Ishikawa (cell line): ENCODE results near the gene RPTOR.

Source experiments
- CEBPB ChIP-seq: IDR thresholded peaks from 2 replicates; pipeline ENCODE4 v1.6.1; 2012
- CREB1 ChIP-seq: IDR thresholded peaks from 2 replicates; pipeline ENCODE4 v1.6.1; 2012; ENCODE audit warnings: low read depth
- EGR1 ChIP-seq: IDR thresholded peaks from 2 replicates; pipeline ENCODE4 v1.6.1; 2012
- EP300 ChIP-seq: IDR thresholded peaks from 2 replicates; pipeline ENCODE4 v1.6.1; 2012; ENCODE audit warnings: borderline replicate concordance
- FOXM1 ChIP-seq: IDR thresholded peaks from 2 replicates; pipeline ENCODE4 v1.6.1; 2012; ENCODE audit warnings: low read depth, borderline replicate concordance
- NFIC ChIP-seq: IDR thresholded peaks from 2 replicates; pipeline ENCODE4 v1.6.1; 2012
- RAD21 ChIP-seq: IDR thresholded peaks from 2 replicates; pipeline ENCODE4 v1.6.1; 2012; ENCODE audit warnings: low read depth
- TAF1 ChIP-seq: IDR thresholded peaks from 2 replicates; pipeline ENCODE4 v1.6.1; 2012; ENCODE audit warnings: low read depth, mild to moderate bottlenecking
- TCF12 ChIP-seq: IDR thresholded peaks from 2 replicates; pipeline ENCODE4 v1.6.1; 2012; ENCODE audit warnings: low read depth
- TEAD4 ChIP-seq: IDR thresholded peaks from 2 replicates; pipeline ENCODE4 v1.6.1; 2012
- YY1 ChIP-seq: IDR thresholded peaks from 2 replicates; pipeline ENCODE4 v1.6.1; 2012; ENCODE audit warnings: low read depth
- ZBTB7A ChIP-seq: IDR thresholded peaks from 2 replicates; pipeline ENCODE4 v1.6.1; 2012; ENCODE audit warnings: low read depth
- TF ChIP-seq, protein P1 (sequence below): IDR thresholded peaks from 2 replicates; pipeline ENCODE4 v1.6.1; 2012
- TF ChIP-seq, protein P2 (sequence below): IDR thresholded peaks from 2 replicates; pipeline ENCODE4 v1.6.1; 2012; ENCODE audit warnings: low read depth, mild to moderate bottlenecking
- TF ChIP-seq, protein P3 (sequence below): IDR thresholded peaks from 2 replicates; pipeline ENCODE4 v1.6.1; 2012

RPTOR gene

GRCh38 chr17:81008140-81008539 is 463.5 kb downstream of the RPTOR start:
- TF ChIP-seq, protein P1, sequence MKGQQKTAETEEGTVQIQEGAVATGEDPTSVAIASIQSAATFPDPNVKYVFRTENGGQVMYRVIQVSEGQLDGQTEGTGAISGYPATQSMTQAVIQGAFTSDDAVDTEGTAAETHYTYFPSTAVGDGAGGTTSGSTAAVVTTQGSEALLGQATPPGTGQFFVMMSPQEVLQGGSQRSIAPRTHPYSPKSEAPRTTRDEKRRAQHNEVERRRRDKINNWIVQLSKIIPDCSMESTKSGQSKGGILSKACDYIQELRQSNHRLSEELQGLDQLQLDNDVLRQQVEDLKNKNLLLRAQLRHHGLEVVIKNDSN: no peak
- TF ChIP-seq TEAD4 (no peak), CEBPB (no peak), NFIC (no peak), ZBTB7A (no peak), TAF1 (no peak), EP300 (no peak), CREB1 (no peak), TCF12 (no peak), EGR1 (no peak), RAD21 (no peak), FOXM1 (no peak), YY1 (no peak)
- TF ChIP-seq, protein P2, sequence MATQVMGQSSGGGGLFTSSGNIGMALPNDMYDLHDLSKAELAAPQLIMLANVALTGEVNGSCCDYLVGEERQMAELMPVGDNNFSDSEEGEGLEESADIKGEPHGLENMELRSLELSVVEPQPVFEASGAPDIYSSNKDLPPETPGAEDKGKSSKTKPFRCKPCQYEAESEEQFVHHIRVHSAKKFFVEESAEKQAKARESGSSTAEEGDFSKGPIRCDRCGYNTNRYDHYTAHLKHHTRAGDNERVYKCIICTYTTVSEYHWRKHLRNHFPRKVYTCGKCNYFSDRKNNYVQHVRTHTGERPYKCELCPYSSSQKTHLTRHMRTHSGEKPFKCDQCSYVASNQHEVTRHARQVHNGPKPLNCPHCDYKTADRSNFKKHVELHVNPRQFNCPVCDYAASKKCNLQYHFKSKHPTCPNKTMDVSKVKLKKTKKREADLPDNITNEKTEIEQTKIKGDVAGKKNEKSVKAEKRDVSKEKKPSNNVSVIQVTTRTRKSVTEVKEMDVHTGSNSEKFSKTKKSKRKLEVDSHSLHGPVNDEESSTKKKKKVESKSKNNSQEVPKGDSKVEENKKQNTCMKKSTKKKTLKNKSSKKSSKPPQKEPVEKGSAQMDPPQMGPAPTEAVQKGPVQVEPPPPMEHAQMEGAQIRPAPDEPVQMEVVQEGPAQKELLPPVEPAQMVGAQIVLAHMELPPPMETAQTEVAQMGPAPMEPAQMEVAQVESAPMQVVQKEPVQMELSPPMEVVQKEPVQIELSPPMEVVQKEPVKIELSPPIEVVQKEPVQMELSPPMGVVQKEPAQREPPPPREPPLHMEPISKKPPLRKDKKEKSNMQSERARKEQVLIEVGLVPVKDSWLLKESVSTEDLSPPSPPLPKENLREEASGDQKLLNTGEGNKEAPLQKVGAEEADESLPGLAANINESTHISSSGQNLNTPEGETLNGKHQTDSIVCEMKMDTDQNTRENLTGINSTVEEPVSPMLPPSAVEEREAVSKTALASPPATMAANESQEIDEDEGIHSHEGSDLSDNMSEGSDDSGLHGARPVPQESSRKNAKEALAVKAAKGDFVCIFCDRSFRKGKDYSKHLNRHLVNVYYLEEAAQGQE: no peak
- TF ChIP-seq, protein P3, sequence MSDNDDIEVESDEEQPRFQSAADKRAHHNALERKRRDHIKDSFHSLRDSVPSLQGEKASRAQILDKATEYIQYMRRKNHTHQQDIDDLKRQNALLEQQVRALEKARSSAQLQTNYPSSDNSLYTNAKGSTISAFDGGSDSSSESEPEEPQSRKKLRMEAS: no peak

DNA sequence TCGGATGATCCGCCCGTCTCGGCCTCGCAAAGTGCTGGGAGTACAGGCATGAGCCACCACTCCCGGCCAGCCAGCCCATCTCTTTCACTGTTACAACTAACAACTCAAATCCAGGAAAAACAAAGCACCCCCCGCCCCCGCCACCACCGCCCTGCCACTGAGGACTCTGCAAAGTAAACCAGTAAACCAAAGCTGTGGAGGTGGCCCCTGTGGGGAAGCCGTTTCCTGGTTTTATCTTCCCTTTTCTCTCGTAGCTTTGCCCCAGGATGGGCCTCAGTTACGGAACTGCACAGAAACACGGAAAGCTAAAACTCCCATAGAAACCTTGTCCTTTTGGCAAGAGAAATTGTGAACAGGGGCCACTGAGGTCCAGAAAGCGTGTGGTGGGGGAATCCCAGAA is 464.5 kb downstream of the RPTOR start:
- TF ChIP-seq EGR1: no peak
- TF ChIP-seq EP300: no peak
- no peak for TF ChIP-seq TEAD4

DNA sequence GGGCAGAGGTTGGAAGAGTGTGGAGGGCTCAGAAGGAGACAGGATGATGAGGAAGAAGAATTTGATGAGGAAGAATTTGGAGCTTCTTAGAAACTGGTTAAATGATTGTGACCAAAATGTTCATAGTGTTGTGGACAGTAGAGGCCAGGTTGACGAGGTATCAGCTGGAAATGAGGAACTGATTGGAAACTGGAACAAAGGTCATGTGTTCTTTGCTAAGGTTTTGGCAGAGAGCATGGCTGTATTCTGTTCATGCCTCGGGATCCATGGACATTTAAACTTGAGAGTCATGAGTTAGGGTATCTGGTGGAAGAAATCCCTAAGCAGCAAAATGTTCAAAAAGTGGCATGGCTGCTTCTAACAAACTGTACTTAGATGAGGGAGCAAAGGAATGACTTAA is 466.3 kb downstream of the RPTOR start:
- no peak for TF ChIP-seq FOXM1
- TF ChIP-seq, protein P2: no peak
- TF ChIP-seq CREB1: no peak

DNA sequence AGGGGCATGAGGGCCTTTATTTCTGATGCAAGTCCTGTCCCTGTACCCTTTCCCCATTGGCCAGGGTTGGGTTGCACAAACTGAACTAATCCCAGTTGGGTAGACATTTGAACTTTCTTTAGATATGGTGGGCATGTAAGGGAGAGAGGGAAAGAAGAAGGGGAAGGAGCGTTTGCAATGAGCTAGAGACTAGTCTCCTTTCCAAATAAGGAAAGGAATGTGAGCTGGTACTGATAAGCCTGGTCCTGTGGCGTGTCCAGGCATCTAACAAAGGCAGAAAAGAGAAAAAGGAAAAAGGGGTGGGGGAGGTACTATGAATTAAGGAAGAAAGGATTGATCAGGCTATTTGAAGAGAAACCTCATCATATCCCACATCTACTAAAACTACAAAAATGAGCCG is 467.3 kb downstream of the RPTOR start:
- TF ChIP-seq EGR1 (no peak), CEBPB (no peak), EP300 (no peak), NFIC (no peak), FOXM1 (no peak), ZBTB7A (no peak), YY1 (no peak), CREB1 (no peak), TCF12 (no peak), RAD21 (no peak), TAF1 (no peak), TEAD4 (no peak)
- TF ChIP-seq, protein P1: no peak
- TF ChIP-seq, protein P3: no peak
- TF ChIP-seq, protein P2: no peak

DNA sequence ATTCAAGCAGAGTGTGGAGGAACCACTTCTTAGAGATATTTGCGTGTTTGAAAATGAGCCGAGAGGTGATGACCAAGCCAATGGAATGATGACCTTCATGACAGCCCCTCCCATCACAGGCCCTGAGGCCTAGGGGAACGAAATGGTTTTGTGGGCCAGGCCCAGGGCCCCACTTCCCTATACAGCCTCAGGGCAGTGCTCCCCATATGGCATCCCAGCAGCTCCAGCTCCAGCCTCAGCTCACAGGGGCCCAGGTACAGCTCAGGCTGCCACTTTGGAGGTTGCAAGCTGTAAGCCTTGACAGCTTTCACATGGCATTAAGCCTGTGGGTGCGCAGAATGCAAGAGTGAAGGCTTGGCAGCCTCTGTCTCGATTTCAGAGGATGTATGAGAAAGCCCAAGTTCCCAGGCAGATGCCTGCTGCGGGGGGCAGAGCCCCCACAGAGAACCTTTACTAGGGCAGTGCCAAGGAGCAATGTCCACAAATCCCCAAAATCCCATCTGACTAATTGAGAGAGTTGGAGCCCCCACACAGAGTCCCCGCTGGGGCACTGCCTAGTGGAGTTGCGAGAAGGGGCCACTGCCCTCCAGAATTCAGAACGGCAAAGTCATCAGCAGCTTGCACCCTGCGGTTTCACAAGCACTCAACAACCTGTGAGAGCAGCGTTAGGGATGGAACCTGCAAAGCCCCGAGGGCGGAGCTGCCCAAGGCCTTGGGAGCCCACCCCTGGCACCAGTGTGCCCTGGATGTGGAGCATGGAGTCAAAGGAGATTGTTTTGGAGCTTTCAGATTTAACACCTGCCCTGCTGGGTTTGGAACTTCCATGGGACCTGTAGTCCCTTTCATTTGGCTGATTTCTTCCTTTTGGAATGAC is 468.2 kb downstream of the RPTOR start:
- TF ChIP-seq YY1 (no peak), FOXM1 (no peak), TEAD4 (no peak), NFIC (no peak), RAD21 (no peak), EGR1 (no peak), TAF1 (no peak), ZBTB7A (no peak), EP300 (no peak), TCF12 (no peak), CEBPB (no peak)
- TF ChIP-seq, protein P3: no peak
- TF ChIP-seq, protein P2: no peak
- TF ChIP-seq, protein P1: no peak
